ENCODE results near the gene MAG. TPM values are rescaled to one million over a fixed set of nuclear protein-coding genes. Genes with fewer than 3 reads are reported as not detected.
A peak's percentile ranks its signal among the peaks of the same experiment; 100 is the strongest.

MAG gene
- total RNA-seq, 1 donor: not detected

DNA sequence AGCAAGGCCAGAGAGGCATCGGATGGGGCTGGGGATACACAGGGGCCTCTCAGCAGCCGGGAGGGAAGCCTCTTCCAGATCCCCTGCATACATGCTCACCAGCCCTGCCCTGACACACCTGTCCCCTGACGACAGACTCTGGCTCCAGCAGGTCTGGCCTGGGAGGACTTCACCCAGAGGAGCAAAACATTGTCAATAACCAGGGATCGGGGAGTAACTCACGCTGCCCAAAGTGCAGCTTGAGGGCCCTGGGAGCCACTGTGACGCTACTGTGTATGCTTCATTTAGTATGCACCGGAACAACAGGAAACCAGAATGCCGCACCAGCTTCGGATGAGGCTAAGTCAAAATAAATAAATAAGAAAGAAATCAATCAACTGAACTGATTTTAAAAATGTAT lies 24.6 kb downstream of the MAG start:
- H3K4me3 ChIP-seq (ENCODE audit: low read depth, low read length): no peak overlapping the region
- DNase-seq (ENCODE audit: low read depth): no peak
- TF ChIP-seq, protein P1, sequence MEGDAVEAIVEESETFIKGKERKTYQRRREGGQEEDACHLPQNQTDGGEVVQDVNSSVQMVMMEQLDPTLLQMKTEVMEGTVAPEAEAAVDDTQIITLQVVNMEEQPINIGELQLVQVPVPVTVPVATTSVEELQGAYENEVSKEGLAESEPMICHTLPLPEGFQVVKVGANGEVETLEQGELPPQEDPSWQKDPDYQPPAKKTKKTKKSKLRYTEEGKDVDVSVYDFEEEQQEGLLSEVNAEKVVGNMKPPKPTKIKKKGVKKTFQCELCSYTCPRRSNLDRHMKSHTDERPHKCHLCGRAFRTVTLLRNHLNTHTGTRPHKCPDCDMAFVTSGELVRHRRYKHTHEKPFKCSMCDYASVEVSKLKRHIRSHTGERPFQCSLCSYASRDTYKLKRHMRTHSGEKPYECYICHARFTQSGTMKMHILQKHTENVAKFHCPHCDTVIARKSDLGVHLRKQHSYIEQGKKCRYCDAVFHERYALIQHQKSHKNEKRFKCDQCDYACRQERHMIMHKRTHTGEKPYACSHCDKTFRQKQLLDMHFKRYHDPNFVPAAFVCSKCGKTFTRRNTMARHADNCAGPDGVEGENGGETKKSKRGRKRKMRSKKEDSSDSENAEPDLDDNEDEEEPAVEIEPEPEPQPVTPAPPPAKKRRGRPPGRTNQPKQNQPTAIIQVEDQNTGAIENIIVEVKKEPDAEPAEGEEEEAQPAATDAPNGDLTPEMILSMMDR (IDR thresholded peaks at IDR 0.05; ENCODE audit: insufficient read depth, low read depth, low read length): no peak

DNA sequence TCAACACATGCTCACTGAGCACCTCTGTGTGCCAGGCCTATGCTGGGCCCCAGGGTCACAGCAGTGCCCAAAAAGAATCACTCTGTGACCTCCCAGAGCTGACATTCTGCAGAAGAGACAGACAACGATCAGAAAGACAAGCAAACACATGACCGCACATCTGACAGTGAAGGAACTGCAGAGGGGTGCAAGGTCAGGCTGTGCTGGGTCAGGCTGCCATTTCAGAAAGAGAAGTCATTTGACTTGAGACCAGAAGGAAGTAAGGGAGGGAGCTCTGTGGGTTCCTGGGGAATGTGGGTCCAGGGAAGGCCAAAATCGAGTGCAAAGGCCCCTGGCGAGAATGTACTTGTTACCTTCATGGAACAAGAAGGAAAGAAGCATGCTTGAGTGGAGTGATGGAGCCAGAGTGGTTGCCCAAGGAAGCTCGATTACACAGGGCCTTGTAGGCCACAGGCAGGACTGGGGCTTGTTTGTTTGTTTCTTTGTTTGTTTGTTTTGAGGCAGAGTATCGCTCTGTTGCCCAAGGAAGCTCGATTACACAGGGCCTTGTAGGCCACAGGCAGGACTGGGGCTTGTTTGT lies 25.6 kb downstream of the MAG start:
- no peak overlapping the region for H3K4me3 ChIP-seq (ENCODE audit: low read depth, low read length)
- TF ChIP-seq, protein P1 (IDR thresholded peaks at IDR 0.05; ENCODE audit: insufficient read depth, low read depth, low read length): no peak
- no peak for DNase-seq (ENCODE audit: low read depth)

DNA sequence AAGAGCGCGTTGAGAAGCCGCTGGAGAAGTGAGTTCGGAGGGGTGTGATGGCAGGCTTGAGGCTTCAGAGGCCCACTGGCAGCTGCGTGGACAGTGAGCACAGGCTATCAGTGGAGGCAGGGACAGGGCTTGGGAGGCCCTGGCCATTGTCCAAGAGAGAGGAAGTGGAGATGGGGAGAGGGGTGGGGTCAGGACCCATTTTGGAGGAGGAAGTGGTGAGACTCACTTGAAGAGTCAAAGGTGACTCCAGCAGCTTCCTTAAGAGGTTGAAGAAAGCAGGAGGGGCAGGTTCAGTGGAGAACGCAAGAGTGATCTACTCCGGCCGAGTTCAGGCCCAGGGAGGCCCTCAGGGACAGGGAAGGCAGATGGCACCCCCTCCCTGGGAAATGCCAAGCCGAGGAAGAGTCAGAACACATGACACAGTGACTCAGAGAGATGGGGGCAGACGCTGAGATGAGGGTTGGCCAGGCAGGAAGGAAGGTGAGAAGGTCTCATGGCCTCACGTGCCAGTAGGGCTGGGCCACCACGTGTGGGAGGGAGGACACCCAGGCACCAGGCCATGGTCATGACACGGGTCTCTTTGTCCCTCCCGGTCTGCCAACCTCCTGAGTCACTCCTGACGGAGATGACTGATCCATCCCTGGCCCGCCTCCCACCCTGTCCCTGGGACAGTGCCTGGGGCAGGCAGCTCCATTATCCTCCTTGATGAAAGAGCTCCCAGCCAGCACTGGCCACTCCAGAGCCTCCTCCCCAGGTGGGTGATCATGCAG lies 26.9 kb downstream of the MAG start:
- TF ChIP-seq, protein P1 (IDR thresholded peaks at IDR 0.05; ENCODE audit: insufficient read depth, low read depth, low read length): no peak
- H3K4me3 ChIP-seq (ENCODE audit: low read depth, low read length): no peak overlapping the region
- peak; percentile 46 for DNase-seq (ENCODE audit: low read depth)

DNA sequence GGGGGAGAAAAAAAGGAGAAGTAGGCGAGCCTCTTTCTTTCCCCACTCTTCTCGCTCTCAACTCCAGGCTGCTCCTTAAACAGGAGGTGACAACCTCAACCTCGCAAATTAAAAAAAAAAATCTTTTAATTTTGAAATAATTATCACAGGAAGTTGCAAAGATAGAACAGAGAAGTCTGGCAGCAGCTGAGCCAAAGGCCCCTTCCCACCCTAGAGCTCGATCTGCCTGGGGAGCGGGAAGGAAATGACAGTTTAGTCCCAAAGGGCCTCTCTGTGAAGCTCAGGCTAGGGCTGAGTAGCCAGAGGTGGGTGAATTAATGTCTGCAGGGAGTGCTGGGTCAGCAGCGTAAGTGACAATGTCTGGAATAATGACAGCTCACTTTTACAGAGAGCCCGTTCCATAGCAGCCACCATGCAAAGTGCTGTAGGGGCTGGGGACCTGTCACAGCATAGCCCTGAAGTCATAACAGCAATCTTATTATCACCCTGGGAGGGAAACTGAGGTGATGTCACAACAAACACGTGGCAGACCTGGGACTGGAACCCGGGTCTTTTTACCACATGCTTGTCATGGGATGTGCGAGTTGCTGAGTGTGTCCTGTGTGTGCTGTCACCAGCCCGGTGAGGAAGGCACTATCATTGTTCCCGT lies 28.2 kb downstream of the MAG start:
- TF ChIP-seq, protein P1 (IDR thresholded peaks at IDR 0.05; ENCODE audit: insufficient read depth, low read depth, low read length): no peak
- H3K4me3 ChIP-seq (ENCODE audit: low read depth, low read length): no peak overlapping the region

DNA sequence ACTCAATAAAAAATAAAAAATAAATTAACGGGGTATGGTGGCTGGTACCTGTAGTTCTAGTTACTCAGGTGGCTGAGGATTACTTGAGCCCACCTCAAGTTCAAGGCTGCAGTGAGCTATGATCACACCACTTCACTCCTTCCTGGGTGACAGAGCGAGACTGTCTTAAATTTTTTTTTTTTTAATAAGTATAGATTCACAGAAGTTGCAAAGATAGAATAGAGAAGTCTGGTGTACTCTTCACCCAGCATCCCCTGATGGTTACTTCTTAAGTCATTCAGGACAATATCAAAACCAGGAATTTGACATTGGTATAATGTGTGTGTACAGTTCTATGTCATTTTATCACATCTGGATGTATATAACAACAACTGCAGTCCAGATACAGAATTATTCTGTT lies 29.3 kb downstream of the MAG start:
- H3K4me3 ChIP-seq (ENCODE audit: low read depth, low read length): no peak overlapping the region
- TF ChIP-seq, protein P1 (IDR thresholded peaks at IDR 0.05; ENCODE audit: insufficient read depth, low read depth, low read length): no peak
- DNase-seq (ENCODE audit: low read depth): no peak

More for the DNA sequence above, 28.2 kb downstream of the MAG start:
- DNase-seq (ENCODE audit: low read depth): no peak

DNA sequence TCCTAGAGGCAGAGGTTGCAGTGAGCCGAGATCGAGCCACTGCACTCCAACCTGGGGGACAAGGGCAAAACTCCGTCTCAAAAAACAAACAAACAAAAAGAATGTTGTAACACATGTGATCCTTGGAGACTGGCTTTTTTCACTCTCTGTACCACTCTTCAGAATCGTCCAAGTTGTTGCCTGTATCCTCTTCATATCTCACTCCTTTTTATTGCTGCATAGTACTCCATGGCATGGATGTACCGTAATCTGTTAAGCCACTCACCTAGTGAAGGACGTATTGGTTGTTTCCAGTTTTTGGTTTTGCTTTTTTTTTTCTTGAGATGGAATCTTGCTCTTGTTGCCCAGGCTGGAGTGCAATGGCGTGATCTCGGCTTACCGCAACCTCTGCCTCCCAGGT lies 30.1 kb downstream of the MAG start:
- no peak overlapping the region for H3K4me3 ChIP-seq (ENCODE audit: low read depth, low read length)
- TF ChIP-seq, protein P1 (IDR thresholded peaks at IDR 0.05; ENCODE audit: insufficient read depth, low read depth, low read length): no peak
- no peak for DNase-seq (ENCODE audit: low read depth)

All from fibroblast of villous mesenchyme (primary cell).